Activated CD8-positive, alpha-beta memory T cell treated with anti-CD3 and anti-CD28 coated beads, Interleukin-2, amount 50 U/mL, for 1 hour (primary cell): ENCODE data around the gene GRK1.

ENCODE experiments used
- DNase-seq: peaks from one replicate; pipeline ENCODE4 v3.0.0-alpha.2; 2020; ENCODE audit errors: extremely low read depth

GRK1 gene

GRCh38 chr13:113758651-113759524 is 91.9 kb downstream of the GRK1 start, which contains the start of gene TMEM255B:
Gene TMEM255B (plus strand): TSS chr13:113759226. CDS start chr13:113759270, 44 bp downstream.
- peak; percentile 21 for DNase-seq

- DNase-seq, result no peak
Measured at GRCh38 chr13:113759525-113760137, 92.6 kb downstream of the GRK1 start.

- no peak for DNase-seq
Measured at GRCh38 chr13:113761136-113761535, 94.1 kb downstream of the GRK1 start.

GRCh38 chr13:113762075-113762474 is 95.1 kb downstream of the GRK1 start:
- no peak for DNase-seq

- DNase-seq, result no peak
Measured at GRCh38 chr13:113762538-113762937, 95.5 kb downstream of the GRK1 start.

GRCh38 chr13:113763254-113763653 is 96.2 kb downstream of the GRK1 start:
- no peak for DNase-seq

GRCh38 chr13:113763961-113764792 is 97.2 kb downstream of the GRK1 start:
- no peak for DNase-seq

- no peak for DNase-seq
Measured at GRCh38 chr13:113764793-113765563, 98.0 kb downstream of the GRK1 start.

GRCh38 chr13:113765564-113765910 is 98.5 kb downstream of the GRK1 start:
- DNase-seq, result no peak

- DNase-seq, result no peak
Measured at GRCh38 chr13:113766035-113766800, 99.2 kb downstream of the GRK1 start.

- no peak for DNase-seq
Measured at GRCh38 chr13:113767366-113767765, 100.3 kb downstream of the GRK1 start.

- no peak for DNase-seq
Measured at GRCh38 chr13:113768018-113768905, 101.2 kb downstream of the GRK1 start.

- DNase-seq, result no peak
Measured at GRCh38 chr13:113769106-113769505, 102.1 kb downstream of the GRK1 start.

GRCh38 chr13:113769881-113770280 is 102.9 kb downstream of the GRK1 start:
- no peak for DNase-seq

- DNase-seq, result no peak
Measured at GRCh38 chr13:113770441-113770840, 103.4 kb downstream of the GRK1 start.

GRCh38 chr13:113770937-113771336 is 103.9 kb downstream of the GRK1 start:
- DNase-seq, result no peak

- DNase-seq, result no peak
Measured at GRCh38 chr13:113771709-113772331, 104.8 kb downstream of the GRK1 start.

- no peak for DNase-seq
Measured at GRCh38 chr13:113774177-113775107, 107.4 kb downstream of the GRK1 start.
